ENCODE results near the gene NTRK2. TPM values are rescaled to one million over a fixed set of nuclear protein-coding genes. Genes with fewer than 3 reads are reported as not detected.

The NTRK2 gene
- total and polyA plus RNA-seq, 4 donors, result 0.88 to 48.1 (median 28.2) TPM

- H3K27me3 ChIP-seq (ENCODE audit: control insufficient read depth in 1 of 2, insufficient read depth in 2 of 2, low read length in 1 of 2), result no peaks in the 10 kb centered on the region
- H3K4me1 ChIP-seq (ENCODE audit: control insufficient read depth in 1 of 2, insufficient read depth in 2 of 2, low read length in 2 of 2), result no peaks in the 10 kb centered on the region
- no peak overlapping the region for H3K27ac ChIP-seq (ENCODE audit: low read depth in 1 of 2, low read length in 2 of 2)
- DNase-seq, result no peak
- ATAC-seq (ENCODE audit: low FRiP score), result no peak
- WGBS, 2 donors, result 98 to 100% methylated on average over 4 of the region's 4 CpGs
- H3K4me3 ChIP-seq (ENCODE audit: low read length in 2 of 2), result no peak overlapping the region
- H3K36me3 ChIP-seq (ENCODE audit: control insufficient read depth in 1 of 2, insufficient read depth in 2 of 2, low read length in 1 of 2), result no peaks in the 10 kb centered on the region
- intact Hi-C loops (cut with DNase I), result no loop called here
- no peaks in the 10 kb centered on the region for H3K9me3 ChIP-seq (ENCODE audit: control insufficient read depth, low read length)
Measured at GRCh38 chr9:84949258-84949657, 279.7 kb downstream of the NTRK2 start.

- no peaks in the 10 kb centered on the region for H3K36me3 ChIP-seq (ENCODE audit: control insufficient read depth in 1 of 2, insufficient read depth in 2 of 2, low read length in 1 of 2)
- intact Hi-C loops (cut with DNase I), result loop anchor here (10.0 kb wide), 1 partner anchor 555 kb away; no protein-coding TSS in a partner anchor
Measured at GRCh38 chr9:84949971-84950370, 280.4 kb downstream of the NTRK2 start.

GRCh38 chr9:84950879-84951811 lies 281.6 kb downstream of the NTRK2 start:
- intact Hi-C loops (cut with DNase I), result loop anchor here (10.0 kb wide), 1 partner anchor 556 kb away; no protein-coding TSS in a partner anchor
- no peak for ATAC-seq (ENCODE audit: low FRiP score)
- Histone ChIP-seq H3K9me3 (ENCODE audit: control insufficient read depth, low read length) (no peaks in the 10 kb centered on the region), H3K36me3 (ENCODE audit: control insufficient read depth in 1 of 2, insufficient read depth in 2 of 2, low read length in 1 of 2) (no peaks in the 10 kb centered on the region), H3K27ac (ENCODE audit: low read depth in 1 of 2, low read length in 2 of 2) (no peak overlapping the region), H3K4me3 (ENCODE audit: low read length in 2 of 2) (no peak overlapping the region), H3K27me3 (ENCODE audit: control insufficient read depth in 1 of 2, insufficient read depth in 2 of 2, low read length in 1 of 2) (no peaks in the 10 kb centered on the region), H3K4me1 (ENCODE audit: control insufficient read depth in 1 of 2, insufficient read depth in 2 of 2, low read length in 2 of 2) (no peaks in the 10 kb centered on the region)
- DNase-seq, result no peak
- 96 to 97% methylated on average over 9 of the region's 9 CpGs for WGBS, 2 donors

More at GRCh38 chr9:84949971-84950370, 280.4 kb downstream of the NTRK2 start:
- no peak overlapping the region for H3K27ac ChIP-seq (ENCODE audit: low read depth in 1 of 2, low read length in 2 of 2)
- H3K27me3 ChIP-seq (ENCODE audit: control insufficient read depth in 1 of 2, insufficient read depth in 2 of 2, low read length in 1 of 2), result no peaks in the 10 kb centered on the region
- no peak for DNase-seq
- H3K4me1 ChIP-seq (ENCODE audit: control insufficient read depth in 1 of 2, insufficient read depth in 2 of 2, low read length in 2 of 2), result no peaks in the 10 kb centered on the region
- no peak for ATAC-seq (ENCODE audit: low FRiP score)
- H3K9me3 ChIP-seq (ENCODE audit: control insufficient read depth, low read length), result no peaks in the 10 kb centered on the region
- 21 to 23% methylated on average over 5 of the region's 5 CpGs for WGBS, 2 donors
- H3K4me3 ChIP-seq (ENCODE audit: low read length in 2 of 2), result no peak overlapping the region

- Histone ChIP-seq H3K4me3 (ENCODE audit: low read length in 2 of 2) (no peak overlapping the region), H3K27ac (ENCODE audit: low read depth in 1 of 2, low read length in 2 of 2) (no peak overlapping the region), H3K27me3 (ENCODE audit: control insufficient read depth in 1 of 2, insufficient read depth in 2 of 2, low read length in 1 of 2) (no peaks in the 10 kb centered on the region), H3K9me3 (ENCODE audit: control insufficient read depth, low read length) (no peaks in the 10 kb centered on the region), H3K4me1 (ENCODE audit: control insufficient read depth in 1 of 2, insufficient read depth in 2 of 2, low read length in 2 of 2) (no peaks in the 10 kb centered on the region), H3K36me3 (ENCODE audit: control insufficient read depth in 1 of 2, insufficient read depth in 2 of 2, low read length in 1 of 2) (no peaks in the 10 kb centered on the region)
- no peak for ATAC-seq (ENCODE audit: low FRiP score)
- DNase-seq, result no peak
- intact Hi-C loops (cut with DNase I), result loop anchor here (10.0 kb wide), 1 partner anchor 559 kb away; no protein-coding TSS in a partner anchor
- 98 to 100% methylated on average over 3 of the region's 3 CpGs for WGBS, 2 donors
Measured at GRCh38 chr9:84953252-84953773, 283.8 kb downstream of the NTRK2 start.

- Histone ChIP-seq H3K27ac (ENCODE audit: low read depth in 1 of 2, low read length in 2 of 2) (no peak overlapping the region), H3K36me3 (ENCODE audit: control insufficient read depth in 1 of 2, insufficient read depth in 2 of 2, low read length in 1 of 2) (no peaks in the 10 kb centered on the region), H3K4me1 (ENCODE audit: control insufficient read depth in 1 of 2, insufficient read depth in 2 of 2, low read length in 2 of 2) (no peaks in the 10 kb centered on the region), H3K27me3 (ENCODE audit: control insufficient read depth in 1 of 2, insufficient read depth in 2 of 2, low read length in 1 of 2) (no peaks in the 10 kb centered on the region), H3K4me3 (ENCODE audit: low read length in 2 of 2) (no peak overlapping the region), H3K9me3 (ENCODE audit: control insufficient read depth, low read length) (no peaks in the 10 kb centered on the region)
- peak; percentile 92 for ATAC-seq (ENCODE audit: low FRiP score)
- intact Hi-C loops (cut with DNase I), result loop anchor here (2.0 to 10.0 kb wide), 2 partner anchors 257 to 559 kb away; no protein-coding TSS in a partner anchor
- peak; percentile 77 to 95 for DNase-seq
- 29 to 31% methylated on average over 21 of the region's 21 CpGs for WGBS, 2 donors
Measured at GRCh38 chr9:84953797-84954705, 284.5 kb downstream of the NTRK2 start.

GRCh38 chr9:84955155-84955554 lies 285.6 kb downstream of the NTRK2 start:
- no peak overlapping the region for H3K27ac ChIP-seq (ENCODE audit: low read depth in 1 of 2, low read length in 2 of 2)
- H3K4me1 ChIP-seq (ENCODE audit: control insufficient read depth in 1 of 2, insufficient read depth in 2 of 2, low read length in 2 of 2), result no peaks in the 10 kb centered on the region
- intact Hi-C loops (cut with DNase I), result loop anchor here (2.0 to 10.0 kb wide), 2 partner anchors 258 to 560 kb away; no protein-coding TSS in a partner anchor
- no peaks in the 10 kb centered on the region for H3K27me3 ChIP-seq (ENCODE audit: control insufficient read depth in 1 of 2, insufficient read depth in 2 of 2, low read length in 1 of 2)
- no peaks in the 10 kb centered on the region for H3K9me3 ChIP-seq (ENCODE audit: control insufficient read depth, low read length)
- peak in 1 of 2 donors; percentile 68 for DNase-seq
- H3K36me3 ChIP-seq (ENCODE audit: control insufficient read depth in 1 of 2, insufficient read depth in 2 of 2, low read length in 1 of 2), result no peaks in the 10 kb centered on the region
- ATAC-seq (ENCODE audit: low FRiP score), result no peak
- 96% methylated on average over 18 of the region's 18 CpGs for WGBS, 2 donors
- H3K4me3 ChIP-seq (ENCODE audit: low read length in 2 of 2), result no peak overlapping the region

GRCh38 chr9:84955971-84956370 lies 286.4 kb downstream of the NTRK2 start:
- Histone ChIP-seq H3K27me3 (ENCODE audit: control insufficient read depth in 1 of 2, insufficient read depth in 2 of 2, low read length in 1 of 2) (no peaks in the 10 kb centered on the region), H3K9me3 (ENCODE audit: control insufficient read depth, low read length) (no peaks in the 10 kb centered on the region), H3K4me3 (ENCODE audit: low read length in 2 of 2) (no peak overlapping the region), H3K36me3 (ENCODE audit: control insufficient read depth in 1 of 2, insufficient read depth in 2 of 2, low read length in 1 of 2) (no peaks in the 10 kb centered on the region), H3K4me1 (ENCODE audit: control insufficient read depth in 1 of 2, insufficient read depth in 2 of 2, low read length in 2 of 2) (no peaks in the 10 kb centered on the region), H3K27ac (ENCODE audit: low read depth in 1 of 2, low read length in 2 of 2) (no peak overlapping the region)
- DNase-seq (no peak), ATAC-seq (ENCODE audit: low FRiP score) (no peak)
- intact Hi-C loops (cut with DNase I), result loop anchor here (2.0 to 10.0 kb wide), 2 partner anchors 259 to 561 kb away; no protein-coding TSS in a partner anchor
- WGBS, 2 donors, result 96 to 98% methylated on average over 4 of the region's 4 CpGs

GRCh38 chr9:84959339-84959738 lies 289.8 kb downstream of the NTRK2 start:
- Histone ChIP-seq H3K9me3 (ENCODE audit: control insufficient read depth, low read length) (no peaks in the 10 kb centered on the region), H3K27me3 (ENCODE audit: control insufficient read depth in 1 of 2, insufficient read depth in 2 of 2, low read length in 1 of 2) (no peaks in the 10 kb centered on the region), H3K4me3 (ENCODE audit: low read length in 2 of 2) (no peak overlapping the region), H3K36me3 (ENCODE audit: control insufficient read depth in 1 of 2, insufficient read depth in 2 of 2, low read length in 1 of 2) (no peaks in the 10 kb centered on the region), H3K27ac (ENCODE audit: low read depth in 1 of 2, low read length in 2 of 2) (no peak overlapping the region), H3K4me1 (ENCODE audit: control insufficient read depth in 1 of 2, insufficient read depth in 2 of 2, low read length in 2 of 2) (no peaks in the 10 kb centered on the region)
- no peak for DNase-seq
- intact Hi-C loops (cut with DNase I), result loop anchor here (10.0 kb wide), 1 partner anchor 565 kb away; no protein-coding TSS in a partner anchor
- 91 to 96% methylated on average over 5 of the region's 5 CpGs for WGBS, 2 donors
- no peak for ATAC-seq (ENCODE audit: low FRiP score)
